Brain microvascular endothelial cell (primary cell): ENCODE measurements around the gene CTNND1.

Source experiments
- DNase-seq: peaks from one replicate; pipeline ENCODE4 v3.0.0-alpha.2; 2020
- H3K27ac ChIP-seq: fragments of 250-450 bp; sonication (Bioruptor Pico); 2 replicates; pipeline ENCODE4 v1.5.1; 2020; ENCODE audit warnings: mild to moderate bottlenecking, moderate library complexity
- H3K27me3 ChIP-seq: fragments of 250-450 bp; sonication (Bioruptor Pico); replicated peaks from 2 replicates; pipeline ENCODE4 v1.5.1; 2020; ENCODE audit warnings: mild to moderate bottlenecking
- H3K36me3 ChIP-seq: fragments of 250-450 bp; sonication (Bioruptor Pico); replicated peaks from 2 replicates; pipeline ENCODE4 v1.5.1; 2020; ENCODE audit warnings: mild to moderate bottlenecking
- H3K4me3 ChIP-seq: 2 replicates; pipeline ENCODE4 v1.5.1; 2011; ENCODE audit warnings: low read depth, mild to moderate bottlenecking, control low read depth, low read length, moderate library complexity
- in situ Hi-C: cut with HindIII; loops from 2 replicates; pipeline ENCODE4 v1.10.0; 2017; ENCODE audit warnings: low sequenced_read_pairs, low pct_ligation_motif_present
- TF ChIP-seq, protein P1 (sequence below): IDR thresholded peaks from 2 replicates; pipeline ENCODE4 v1.5.1; 2011; ENCODE audit warnings: low read depth, mild to moderate bottlenecking, moderate library complexity, low read length, control low read depth, inconsistent platforms; ENCODE audit errors: missing control alignments

CTNND1 gene

DNA sequence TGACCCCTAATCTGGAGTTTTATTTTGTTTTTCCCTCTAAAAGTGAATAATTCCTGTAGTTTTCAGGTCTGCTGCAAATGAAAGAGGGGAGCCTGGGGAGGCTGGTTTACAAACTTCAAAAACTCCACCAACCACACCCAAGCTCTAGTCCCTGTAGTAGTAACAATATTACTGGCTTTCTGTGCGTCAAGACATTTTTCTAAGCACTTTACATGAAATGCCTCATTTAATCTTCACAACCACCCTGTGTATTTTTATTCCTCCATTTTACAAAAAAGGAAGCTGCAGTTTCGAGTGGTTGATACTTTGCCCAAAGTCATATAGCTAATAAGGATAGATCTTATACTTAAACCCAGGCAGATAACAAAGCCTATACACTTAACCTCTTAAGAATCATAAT lies 23.5 kb downstream of the CTNND1 start:
- Histone ChIP-seq H3K27me3 (no peaks in the 10 kb centered on the region), H3K27ac (no peak overlapping the region), H3K36me3 (no peaks in the 10 kb centered on the region), H3K4me3 (no peak overlapping the region)
- TF ChIP-seq, protein P1, sequence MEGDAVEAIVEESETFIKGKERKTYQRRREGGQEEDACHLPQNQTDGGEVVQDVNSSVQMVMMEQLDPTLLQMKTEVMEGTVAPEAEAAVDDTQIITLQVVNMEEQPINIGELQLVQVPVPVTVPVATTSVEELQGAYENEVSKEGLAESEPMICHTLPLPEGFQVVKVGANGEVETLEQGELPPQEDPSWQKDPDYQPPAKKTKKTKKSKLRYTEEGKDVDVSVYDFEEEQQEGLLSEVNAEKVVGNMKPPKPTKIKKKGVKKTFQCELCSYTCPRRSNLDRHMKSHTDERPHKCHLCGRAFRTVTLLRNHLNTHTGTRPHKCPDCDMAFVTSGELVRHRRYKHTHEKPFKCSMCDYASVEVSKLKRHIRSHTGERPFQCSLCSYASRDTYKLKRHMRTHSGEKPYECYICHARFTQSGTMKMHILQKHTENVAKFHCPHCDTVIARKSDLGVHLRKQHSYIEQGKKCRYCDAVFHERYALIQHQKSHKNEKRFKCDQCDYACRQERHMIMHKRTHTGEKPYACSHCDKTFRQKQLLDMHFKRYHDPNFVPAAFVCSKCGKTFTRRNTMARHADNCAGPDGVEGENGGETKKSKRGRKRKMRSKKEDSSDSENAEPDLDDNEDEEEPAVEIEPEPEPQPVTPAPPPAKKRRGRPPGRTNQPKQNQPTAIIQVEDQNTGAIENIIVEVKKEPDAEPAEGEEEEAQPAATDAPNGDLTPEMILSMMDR, result no peak
- in situ Hi-C loops, result no loop called here
- DNase-seq, result no peak

DNA sequence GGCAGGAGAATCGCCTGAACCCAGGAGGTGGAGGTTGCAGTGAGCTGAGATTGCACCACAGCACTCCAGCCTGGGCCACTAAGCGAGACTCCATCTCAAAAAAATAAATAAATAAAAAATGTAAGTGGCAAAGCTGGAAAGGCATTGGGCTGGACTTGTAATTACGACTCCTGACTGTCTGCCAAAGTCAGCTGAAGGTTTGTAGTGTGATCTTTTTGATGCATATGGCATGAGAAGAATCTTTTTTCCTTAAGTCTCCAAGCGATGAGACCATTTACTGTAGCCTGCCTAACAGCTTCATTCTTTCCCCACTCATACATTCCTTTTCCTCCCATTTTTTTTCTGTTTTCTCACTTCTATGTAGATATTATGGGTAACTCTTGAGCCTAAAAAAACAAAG lies 24.8 kb downstream of the CTNND1 start:
- TF ChIP-seq, protein P1, result no peak
- in situ Hi-C loops, result no loop called here
- no peak overlapping the region for H3K27ac ChIP-seq

DNA sequence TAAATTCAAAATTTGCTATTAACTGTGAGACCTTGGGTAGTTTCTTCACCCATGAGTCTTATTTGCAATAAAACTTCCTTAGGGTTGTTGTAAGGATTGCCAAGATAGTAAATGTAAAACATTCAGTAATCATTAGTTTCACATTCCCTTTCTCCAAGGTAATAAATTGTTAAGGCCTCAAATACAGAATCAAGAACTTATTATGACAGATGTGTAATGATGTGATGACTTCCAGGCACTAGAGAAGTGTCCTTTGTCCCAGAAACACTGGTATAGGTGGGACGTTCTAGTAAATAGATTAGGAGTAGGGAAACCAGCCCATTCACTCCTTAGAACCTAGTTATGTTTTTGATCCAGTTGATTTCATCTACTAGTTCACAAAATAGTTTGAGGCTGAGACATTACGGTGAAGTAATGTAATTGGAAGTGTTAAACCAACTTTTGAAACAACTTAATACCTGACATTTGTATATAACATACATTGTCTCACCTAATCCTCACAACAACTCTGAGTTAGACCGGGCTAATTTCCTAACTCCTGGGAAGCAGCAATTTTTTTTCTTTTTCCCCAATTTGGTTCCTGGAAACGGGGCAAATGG lies 25.5 kb downstream of the CTNND1 start:
- no peaks in the 10 kb centered on the region for H3K27me3 ChIP-seq
- H3K4me3 ChIP-seq, result no peak overlapping the region
- in situ Hi-C loops, result no loop called here
- TF ChIP-seq, protein P1, result no peak
- no peak for DNase-seq
- H3K27ac ChIP-seq, result no peak overlapping the region
- H3K36me3 ChIP-seq, result peaks cover 5% of the 10 kb centered on the region

More for the DNA sequence above, 24.8 kb downstream of the CTNND1 start:
- no peak for DNase-seq
- no peaks in the 10 kb centered on the region for H3K36me3 ChIP-seq
- H3K4me3 ChIP-seq, result no peak overlapping the region
- no peaks in the 10 kb centered on the region for H3K27me3 ChIP-seq

DNA sequence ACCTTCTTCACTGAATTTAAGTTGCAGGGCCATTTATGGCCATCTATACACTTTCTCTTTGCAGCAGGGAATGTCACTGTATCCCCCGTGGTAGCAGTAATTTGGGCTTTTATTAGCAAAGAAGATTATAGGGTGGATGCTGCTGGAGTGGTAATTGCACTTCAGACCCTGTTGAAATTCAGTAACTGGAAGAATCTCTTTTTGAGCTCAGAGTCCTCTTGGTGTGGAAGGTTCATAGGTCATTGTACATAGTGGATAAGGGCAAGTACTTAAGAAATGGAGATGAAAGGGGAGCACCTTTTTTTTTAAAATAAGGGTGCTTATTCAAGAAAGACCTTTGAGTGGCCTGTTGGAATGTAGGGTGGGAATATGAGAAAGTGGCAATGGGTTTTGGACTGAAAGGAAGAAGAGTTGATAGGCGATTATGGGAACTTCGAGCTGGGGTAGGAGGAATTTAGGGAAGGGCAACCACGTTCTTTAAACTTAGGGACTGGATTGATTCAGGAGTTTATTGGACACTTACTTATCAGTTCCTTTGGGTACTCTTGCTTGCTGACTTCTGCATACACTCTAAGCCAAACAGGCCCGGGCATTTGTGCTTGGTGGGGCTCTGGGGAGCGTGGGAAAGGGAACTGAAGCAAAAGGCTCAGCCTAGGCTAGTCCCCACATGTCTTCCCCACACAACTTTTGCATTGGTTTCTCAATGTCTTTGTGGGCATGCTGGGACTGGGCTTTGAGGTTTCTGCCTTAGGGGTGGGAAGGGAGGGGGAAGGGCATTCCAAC lies 26.5 kb downstream of the CTNND1 start:
- H3K27me3 ChIP-seq, result no peaks in the 10 kb centered on the region
- H3K36me3 ChIP-seq, result peaks cover 6% of the 10 kb centered on the region
- no peak overlapping the region for H3K4me3 ChIP-seq
- in situ Hi-C loops, result no loop called here
- no peak for DNase-seq
- TF ChIP-seq, protein P1, result no peak
- no peak overlapping the region for H3K27ac ChIP-seq

DNA sequence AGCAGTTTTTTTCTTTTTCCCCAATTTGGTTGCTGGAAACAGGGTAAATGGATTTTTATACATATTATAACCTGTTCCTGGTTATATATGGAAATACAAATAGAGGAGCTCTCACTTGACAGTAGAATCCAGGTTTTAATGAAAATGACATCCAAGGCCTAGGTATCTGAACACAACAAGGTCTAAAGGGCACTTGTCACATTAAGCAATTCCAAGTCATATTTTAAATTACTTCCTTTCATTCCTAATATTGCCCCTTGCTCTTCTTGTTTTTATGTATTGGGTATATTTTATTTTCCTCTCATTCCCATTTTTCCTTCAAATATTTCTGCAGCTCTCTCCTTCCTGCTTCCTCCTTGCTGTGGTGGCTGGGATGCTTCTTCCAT lies 27.1 kb downstream of the CTNND1 start:
- no peak for DNase-seq
- TF ChIP-seq, protein P1, result no peak
- Histone ChIP-seq H3K36me3 (peaks cover 7% of the 10 kb centered on the region), H3K27me3 (no peaks in the 10 kb centered on the region), H3K4me3 (no peak overlapping the region), H3K27ac (no peak overlapping the region)
- in situ Hi-C loops, result no loop called here
